Retinal pigment epithelial cell (primary cell): ENCODE data around the gene ANGPTL4.

Experiments
- DNase-seq: peaks from one replicate; pipeline ENCODE4 v3.0.0-alpha.2; 2010; ENCODE audit warnings: low read depth
- H3K4me3 ChIP-seq: 2 replicates; pipeline ENCODE4 v1.5.1; 2011; ENCODE audit warnings: mild to moderate bottlenecking, low read length, control low read depth, moderate library complexity
- CTCF ChIP-seq: conservative IDR thresholded peaks from 2 replicates; pipeline ENCODE4 v1.5.1; 2011; ENCODE audit warnings: low read depth, low read length, control low read depth, inconsistent platforms

The ANGPTL4 gene

DNA sequence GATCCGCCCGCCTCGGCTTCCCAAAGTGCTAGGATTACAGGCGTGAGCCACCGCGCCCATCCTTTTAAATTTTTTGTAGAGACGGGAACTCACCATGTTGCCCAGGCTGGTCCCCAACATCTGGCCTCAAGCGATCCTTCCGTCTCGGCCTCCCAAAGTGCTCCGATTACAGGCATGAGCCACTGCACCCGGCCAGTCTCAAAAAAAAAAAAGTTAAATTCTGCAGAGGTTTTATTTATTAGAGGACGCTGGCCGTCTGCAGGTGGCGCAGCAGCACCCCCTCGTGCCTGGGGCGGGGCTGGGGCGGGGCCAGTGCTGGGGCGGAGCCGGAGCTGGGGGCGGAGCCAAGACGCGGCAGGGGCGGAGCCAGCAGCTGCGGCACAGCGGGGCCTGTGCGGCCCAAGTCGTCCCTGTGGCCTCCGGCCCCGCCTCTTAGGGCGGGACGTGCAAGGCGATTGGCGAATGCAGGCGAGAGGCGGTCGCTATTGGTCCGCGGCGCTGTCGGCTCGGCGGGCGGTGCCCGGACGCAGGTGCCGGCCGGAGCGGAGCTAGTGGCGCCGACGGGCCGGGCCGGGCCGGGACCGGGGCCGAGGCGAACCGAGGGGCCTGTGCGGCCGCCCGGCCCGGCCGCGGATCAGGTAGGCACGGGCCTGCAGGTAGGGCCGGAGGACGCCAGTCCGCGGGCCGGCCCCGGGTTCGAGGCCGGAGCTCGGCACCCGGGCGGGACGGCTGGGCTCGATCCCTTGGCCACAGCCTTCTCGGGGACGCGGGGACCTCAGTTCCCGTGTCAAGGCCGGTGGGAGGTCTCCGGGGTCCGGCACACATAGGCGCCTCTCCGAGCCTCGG lies 49.1 kb downstream of the ANGPTL4 start, which contains the start of gene MARCHF2:
Gene MARCHF2 (plus strand): TSS at position 523 of the 846 bp plus-strand sequence. CDS start 8,536 bp downstream, outside the sequence.
- peak; percentile 83 for DNase-seq
- TF ChIP-seq CTCF = peak; percentile 55
- H3K4me3 ChIP-seq = peak within 1 kb of the TSS; percentile 63

- H3K4me3 ChIP-seq = peak overlapping the region; percentile 63
- no peak for TF ChIP-seq CTCF
- no peak for DNase-seq
These were observed 49.7 kb downstream of the ANGPTL4 start for GRCh38 chr19:8413629-8413995.

DNA sequence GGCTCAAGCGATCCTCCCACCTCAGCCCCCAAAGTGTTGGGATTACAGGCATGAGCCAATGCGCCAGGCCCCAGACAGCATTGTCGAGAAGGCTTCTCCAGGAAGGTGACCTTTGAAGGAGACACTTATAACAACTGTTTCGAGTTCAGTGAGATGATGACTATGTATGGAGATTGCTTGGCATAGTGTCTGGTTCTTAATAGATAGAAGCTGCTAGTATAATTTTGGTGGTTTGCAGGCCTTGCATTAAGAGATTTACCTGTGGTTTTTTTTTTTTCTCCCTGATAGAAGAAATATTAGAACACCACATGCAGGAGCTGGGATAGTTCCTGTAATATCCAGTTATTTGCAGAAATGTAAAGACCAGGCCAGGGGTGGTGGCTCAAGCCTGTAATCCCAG lies 52.8 kb downstream of the ANGPTL4 start:
- no peak for DNase-seq
- no peak overlapping the region for H3K4me3 ChIP-seq
- no peak for TF ChIP-seq CTCF

DNA sequence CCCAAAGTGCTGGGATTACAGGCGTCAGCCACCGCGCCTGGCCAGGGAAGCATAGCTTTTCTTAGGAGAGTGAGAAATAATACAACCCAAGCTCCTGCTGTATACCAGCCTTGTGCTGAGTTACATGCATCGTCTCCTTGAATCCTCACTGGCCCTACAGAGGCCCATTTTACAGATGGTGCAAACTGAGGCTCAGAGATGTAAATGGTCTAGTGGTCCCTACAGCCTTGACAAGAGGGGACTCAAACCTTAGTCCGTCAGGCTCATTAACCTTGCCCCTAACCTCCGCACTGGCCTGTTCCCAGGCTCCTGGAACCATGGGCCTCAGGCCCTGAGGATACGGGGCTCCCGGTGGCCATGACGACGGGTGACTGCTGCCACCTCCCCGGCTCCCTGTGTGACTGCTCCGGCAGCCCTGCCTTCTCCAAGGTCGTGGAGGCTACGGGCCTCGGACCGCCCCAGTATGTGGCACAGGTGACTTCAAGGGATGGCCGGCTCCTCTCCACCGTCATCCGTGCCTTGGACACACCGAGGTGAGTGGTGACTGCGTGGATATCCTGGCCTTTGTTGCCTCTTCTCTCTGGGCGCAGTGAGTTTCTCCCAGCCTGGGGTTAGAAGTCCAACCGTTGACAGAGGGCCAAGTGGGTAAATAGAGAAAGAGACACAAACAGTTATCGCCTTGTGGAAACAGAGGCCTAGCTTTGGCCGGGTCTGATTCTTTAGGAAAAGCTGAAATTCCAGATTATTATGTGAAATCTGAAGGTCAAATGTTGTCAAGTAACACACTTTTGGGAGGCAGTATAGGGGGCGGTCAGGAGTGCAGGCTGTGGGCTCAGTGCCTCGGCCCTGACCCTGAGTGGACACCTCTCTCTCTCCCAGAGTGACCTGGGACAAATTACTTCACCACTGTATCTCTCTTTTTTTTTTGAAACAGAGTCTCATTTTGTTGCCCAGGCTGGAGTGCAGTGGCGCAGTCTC lies 57.8 kb downstream of the ANGPTL4 start:
- DNase-seq = no peak
- no peak overlapping the region for H3K4me3 ChIP-seq
- no peak for TF ChIP-seq CTCF

DNA sequence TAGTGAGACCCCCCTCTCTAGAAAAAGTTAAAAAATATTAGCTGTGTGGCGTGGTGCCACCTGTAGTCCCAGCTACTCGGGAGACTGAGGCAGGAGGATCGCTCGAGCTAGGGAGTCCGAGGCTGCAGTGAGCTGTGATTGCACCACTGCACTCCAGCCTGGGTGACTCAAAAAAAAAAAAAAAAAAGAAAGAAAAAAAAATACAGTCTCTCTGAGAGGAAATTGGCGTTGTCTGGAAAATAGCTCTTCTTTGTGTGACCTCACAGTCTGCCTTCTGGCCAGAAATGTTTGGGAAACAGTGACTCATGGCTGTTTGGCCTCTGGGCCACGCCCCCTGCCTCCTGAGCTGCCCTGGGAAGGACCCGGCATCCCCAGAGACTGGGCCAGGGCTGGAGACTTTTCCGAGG lies 59.9 kb downstream of the ANGPTL4 start:
- TF ChIP-seq CTCF = no peak
- H3K4me3 ChIP-seq = no peak overlapping the region
- peak; percentile 71 for DNase-seq
